Skin of body (tissue), 2 donors: Measurements from ENCODE around the gene TTC14. TPM values are rescaled to one million over a fixed set of nuclear protein-coding genes. Genes with fewer than 3 reads are reported as not detected.
"Not testable (repeated sequence)": the region's sequence is repeated elsewhere in the genome, so short reads cannot be mapped to it uniquely, and the experiment has no call there.

ENCODE experiments used
- DNase-seq: peaks from one replicate; lab custom pipeline; 2025; lab: John Stamatoyannopoulos, UW
- total RNA-seq: library from RNA; depleted of rRNA; stranded (reverse); fragments of >200 nt; gene quantifications from one replicate; pipeline ENCODE4 v1.2.3, GENCODE V29; 2014

Gene TTC14
- total RNA-seq = 36.6 TPM

DNA sequence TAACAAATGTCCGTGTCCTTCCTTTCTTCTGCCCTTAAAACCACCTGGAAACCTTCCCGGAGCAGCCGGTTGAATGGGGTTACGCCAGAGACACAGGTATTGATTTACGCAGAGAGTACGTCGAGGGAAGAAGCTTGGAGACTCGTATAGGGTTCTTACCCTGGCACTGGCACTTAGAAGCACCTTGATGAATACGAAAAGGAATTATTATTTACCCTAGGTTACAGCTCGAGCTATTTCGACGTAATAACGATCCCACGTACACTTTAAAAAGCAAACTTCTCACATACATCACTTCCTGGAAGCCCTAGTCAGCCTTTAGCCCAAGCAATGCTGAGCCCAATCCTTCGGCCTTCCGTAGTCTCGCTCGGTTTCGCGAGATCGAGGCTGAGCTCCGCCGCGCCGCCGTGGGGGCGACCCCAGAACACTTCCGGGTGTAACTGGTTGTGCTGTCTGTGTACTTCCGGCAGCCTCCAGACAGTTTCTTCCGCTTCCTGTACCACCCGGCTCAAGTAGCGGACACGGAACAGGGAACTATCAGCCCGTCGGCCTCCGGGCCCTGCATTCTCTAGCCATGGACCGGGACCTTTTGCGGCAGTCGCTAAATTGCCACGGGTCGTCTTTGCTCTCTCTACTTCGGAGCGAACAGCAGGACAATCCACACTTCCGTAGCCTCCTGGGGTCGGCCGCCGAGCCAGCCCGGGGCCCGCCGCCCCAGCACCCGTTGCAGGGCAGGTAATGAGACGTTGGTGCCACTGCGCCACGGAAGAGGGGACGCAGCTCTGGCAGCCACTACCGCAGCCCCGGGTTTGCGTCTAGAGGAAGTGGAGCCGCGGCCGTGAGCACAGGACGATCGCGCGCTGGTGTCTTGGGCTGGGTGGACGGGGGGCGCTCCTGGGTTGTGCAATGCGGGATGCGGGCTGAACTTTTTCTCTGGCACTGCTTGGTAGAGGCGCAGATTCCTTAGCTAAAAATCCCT lies at the start of gene TTC14:
TSS of gene TTC14 (plus strand) at position 476 of the 979 bp plus-strand sequence. CDS start at position 575, 99 bp downstream.
- DNase-seq = peak; percentile 94

DNA sequence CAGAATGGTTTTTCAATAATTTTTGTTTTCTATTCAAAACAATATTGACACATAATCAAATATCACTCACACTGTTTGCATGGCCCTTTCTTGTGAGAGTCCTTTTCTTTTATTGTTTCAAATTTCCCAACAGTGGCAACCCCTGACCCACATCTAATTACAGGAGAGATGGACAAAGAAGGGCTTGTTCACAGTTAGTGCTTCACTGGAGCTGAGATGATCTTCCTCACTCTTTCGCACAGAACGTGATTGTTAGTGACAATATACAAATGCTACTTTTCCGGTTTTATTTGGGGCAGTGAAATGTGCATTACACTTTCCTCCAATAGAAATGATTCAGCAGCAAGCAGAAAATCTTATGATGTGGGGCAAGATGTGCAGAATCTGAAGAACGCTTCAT lies 38.6 kb upstream of the TTC14 start:
- DNase-seq = no peak

DNA sequence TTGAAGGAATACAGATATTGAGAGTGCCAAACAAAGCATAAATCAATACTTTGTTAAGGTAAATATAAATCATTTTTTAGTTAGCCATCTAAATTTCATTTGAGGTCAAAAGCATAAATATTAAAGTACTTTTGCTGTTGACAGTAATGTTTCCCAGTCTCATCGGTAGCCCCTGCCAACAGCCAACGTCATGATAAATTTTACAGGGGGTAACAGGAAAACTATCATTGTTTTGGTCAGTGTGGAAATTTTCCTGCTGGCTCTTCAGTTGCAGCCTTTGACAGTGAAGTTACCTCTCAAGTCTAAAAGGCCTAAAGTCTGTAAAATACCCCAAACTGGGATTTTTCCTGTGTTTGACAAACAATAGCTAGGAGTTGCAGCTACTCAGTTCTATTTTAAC lies 37.3 kb upstream of the TTC14 start:
- DNase-seq = no peak

- DNase-seq = no peak
These were observed 31.7 kb upstream of the TTC14 start for GRCh38 chr3:180570238-180570637.

DNA sequence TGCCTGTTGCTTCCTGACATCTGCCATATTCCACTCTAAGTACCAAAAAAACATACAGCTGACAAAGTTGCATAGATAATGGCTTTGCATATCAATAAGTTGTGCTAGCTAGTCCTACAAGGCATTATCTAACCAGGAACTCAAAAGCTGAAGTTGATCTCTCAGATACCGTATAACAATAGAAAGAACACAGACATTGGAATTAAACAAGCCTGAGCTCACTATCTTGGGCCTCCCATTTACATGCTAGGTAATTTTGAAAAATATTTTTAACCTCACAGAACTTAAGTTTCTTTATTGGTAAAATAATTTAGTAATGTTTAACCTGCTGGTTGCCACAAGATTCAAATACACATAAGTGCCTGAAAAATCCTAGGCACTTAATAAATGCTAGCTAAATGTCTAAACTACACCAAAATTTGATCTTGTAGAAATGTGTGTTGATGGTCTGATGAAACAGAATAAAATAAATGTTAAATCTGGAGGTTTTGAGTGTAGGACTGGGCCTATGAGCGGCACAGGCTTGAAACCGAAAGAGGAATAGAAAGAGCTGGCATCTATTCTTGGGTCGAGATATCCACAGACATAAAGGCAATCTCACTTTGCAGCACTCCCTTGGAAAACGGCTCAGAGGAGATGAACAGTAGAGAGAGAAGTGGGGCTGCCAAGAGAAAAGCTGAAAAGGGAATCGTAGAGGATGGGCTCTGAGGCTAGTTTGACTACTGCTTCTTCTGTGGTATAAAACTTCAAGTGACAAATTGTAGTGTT lies 29.9 kb upstream of the TTC14 start:
- DNase-seq = no peak

- DNase-seq = no peak
These were observed 26.4 kb upstream of the TTC14 start for GRCh38 chr3:180575571-180575970.

GRCh38 chr3:180580934-180581333 lies 21.0 kb upstream of the TTC14 start:
- no peak for DNase-seq

GRCh38 chr3:180590396-180590795 lies 11.6 kb upstream of the TTC14 start:
- DNase-seq = no peak

GRCh38 chr3:180593631-180594030 lies 8.3 kb upstream of the TTC14 start:
- not testable (repeated sequence) for DNase-seq

- DNase-seq = no peak
These were observed 7.1 kb upstream of the TTC14 start for GRCh38 chr3:180594631-180595558.

- DNase-seq = no peak
These were observed 6.4 kb upstream of the TTC14 start for GRCh38 chr3:180595559-180595935.

GRCh38 chr3:180600473-180600872 lies 1.5 kb upstream of the TTC14 start:
- no peak for DNase-seq

GRCh38 chr3:180611006-180611405 lies 9.0 kb downstream of the TTC14 start:
- no peak for DNase-seq

DNA sequence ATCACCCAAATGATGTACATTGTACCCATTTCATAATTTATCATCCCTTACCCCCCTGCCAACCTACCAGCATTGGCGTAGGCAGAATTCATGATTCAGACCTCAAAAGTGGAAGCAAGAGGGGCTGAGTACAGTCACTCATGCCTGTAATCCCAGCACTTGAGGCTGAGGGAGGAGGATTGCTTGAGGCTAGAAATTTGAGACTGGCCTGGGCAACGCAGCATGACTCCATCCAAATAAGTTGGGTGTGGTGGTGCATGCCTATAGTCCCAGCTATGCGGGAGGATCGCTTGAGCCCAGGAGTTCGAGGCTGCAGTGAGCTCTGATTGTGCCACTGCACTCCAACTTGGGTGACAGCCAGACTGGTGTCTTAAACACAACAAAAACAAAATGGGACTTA lies 10.4 kb downstream of the TTC14 start:
- no peak for DNase-seq

DNA sequence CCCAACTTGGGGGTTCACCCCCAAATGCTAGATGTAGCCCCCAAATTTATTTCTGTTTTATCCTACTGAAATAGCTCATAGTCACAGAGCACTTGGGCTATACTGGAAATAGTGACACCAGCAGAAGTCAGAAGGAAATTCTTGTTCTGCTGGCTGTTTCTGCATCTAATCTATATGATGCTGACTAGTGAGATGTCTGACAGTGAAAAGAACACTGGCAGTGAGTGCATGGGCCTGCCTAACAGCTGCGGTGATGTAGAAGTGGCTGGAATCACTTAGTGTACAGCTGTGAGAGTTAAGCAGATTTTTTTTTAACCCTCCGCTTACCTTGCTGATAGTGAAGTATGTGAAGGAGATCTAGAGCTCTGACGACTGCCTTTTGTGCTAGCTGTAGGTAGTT lies 14.0 kb downstream of the TTC14 start:
- DNase-seq = peak; percentile 42

DNA sequence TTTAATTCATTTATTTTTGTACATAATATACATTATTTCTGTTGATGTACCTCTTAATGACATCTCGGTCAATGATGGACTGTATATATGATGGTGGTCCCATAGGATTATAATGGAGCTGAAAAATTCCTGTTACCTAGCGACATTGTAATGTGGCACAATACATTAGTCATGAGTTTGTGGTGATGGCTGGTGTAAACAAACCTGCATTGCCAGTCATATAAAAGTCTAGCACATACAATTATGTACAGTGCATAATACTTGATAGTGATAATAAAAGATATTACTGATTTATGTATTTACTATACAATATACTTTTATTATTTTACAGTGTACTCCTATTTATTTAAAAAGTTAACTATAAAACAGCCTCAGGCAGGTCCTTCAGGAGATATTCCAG lies 15.1 kb downstream of the TTC14 start:
- DNase-seq = no peak

- not testable (repeated sequence) for DNase-seq
These were observed 16.6 kb downstream of the TTC14 start for GRCh38 chr3:180618563-180618962.

DNA sequence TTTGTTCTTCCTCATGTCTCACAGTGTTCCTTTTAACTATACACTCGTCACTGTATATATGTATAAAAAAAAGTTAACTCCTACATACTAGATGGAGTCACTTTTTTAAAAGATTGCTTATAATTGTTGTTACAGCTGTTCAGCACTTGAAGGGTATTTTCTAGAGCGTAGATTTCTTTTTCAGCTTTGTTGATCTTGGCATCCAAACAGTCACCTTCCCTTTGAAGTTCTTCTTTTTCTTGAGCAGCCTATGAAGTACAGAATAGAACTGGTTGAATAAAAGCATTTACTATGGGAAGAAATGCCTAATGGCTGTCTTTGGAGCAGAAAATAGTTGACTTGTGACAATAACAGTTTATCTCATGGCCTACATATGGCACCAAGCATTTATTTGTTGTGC lies 17.8 kb downstream of the TTC14 start:
- DNase-seq = no peak

DNA sequence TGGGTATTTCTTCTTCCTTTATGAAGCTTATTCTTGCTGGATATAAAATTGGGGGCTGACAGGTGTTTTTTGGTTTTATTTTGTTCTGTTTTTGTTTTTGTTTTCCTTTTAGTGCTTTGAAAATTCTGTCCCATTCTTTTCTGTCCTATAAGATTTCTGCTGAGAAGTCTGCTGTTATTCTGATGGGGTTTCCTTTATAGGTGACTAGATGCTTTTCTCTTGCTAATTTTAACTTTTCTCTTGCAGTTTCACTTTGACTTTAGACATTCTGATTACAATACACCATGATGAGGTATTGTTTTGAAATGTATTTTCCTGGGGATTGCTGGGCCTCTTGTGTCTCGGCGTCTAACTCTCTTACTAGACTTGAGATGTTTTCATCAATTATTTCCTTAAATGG lies 22.8 kb downstream of the TTC14 start:
- no peak for DNase-seq

DNA sequence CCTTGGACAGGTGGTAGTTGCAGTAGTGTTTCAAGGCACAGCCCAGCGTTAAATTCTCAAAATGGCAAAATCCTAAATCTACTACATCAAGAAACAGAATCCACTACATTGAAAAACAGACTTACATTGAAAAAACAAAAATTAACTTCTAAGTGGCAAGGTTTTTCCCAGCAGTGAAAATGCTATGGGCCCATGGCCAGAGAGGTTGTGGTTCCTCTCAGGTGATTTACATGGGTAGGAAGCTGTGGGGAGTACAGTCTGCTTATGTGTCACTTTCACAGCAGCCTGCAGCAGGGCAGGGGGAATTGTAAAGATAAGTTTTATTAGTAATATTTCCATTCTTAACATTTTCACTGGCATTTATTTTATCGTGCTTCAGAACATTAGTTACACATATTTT lies 24.9 kb downstream of the TTC14 start:
- DNase-seq = no peak

DNA sequence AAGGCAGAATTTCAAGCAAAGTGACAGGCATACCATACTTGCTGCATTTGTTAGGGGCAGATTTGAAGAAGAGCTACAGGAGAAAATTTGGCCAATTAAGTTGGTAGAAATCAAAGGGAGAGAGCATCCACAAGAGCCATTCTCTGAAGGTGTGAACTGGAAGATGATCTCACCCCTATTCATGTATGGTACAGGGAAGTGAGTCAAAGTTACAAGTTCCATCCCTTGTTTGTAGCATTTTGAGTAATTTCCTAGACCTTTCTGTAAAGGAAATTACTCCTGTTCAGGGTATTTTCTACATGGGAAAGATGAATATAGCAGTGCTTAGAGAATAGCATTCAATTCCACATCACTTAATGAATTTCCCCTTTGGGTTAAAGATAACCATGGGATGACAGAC lies 28.4 kb downstream of the TTC14 start:
- DNase-seq = no peak
